ENCODE measurements around the gene MYH6. TPM values are rescaled to one million over a fixed set of nuclear protein-coding genes. Genes with fewer than 3 reads are reported as not detected.

Gene MYH6
- total and polyA plus RNA-seq, 2 donors (not counting 3 experiments of a cell fraction or from before 2014, with no cell fraction given), result not detected

DNA sequence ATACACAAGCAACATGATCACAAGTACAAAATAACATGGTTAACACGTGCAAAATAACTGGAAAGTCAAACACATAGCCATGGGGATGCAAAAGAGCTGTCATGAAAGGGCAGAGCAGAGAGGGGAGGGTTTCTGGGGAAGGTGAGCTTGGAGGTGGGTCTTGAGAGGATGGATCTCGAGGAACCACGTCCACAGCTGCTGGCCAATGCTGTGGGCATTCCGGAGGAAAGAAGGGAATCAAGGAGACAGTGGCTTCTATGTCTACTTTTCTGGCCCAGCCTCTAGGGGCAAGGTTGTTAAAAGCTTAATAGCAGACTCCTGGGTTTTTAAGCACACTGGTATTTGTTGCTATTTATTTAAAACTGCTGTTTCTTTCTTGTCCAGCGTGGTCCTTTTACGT is 35.8 kb upstream of the MYH6 start:
- intact Hi-C loops (cut with micrococcal nuclease) (no loop called here), dilution Hi-C loops (cut with MboI; ENCODE audit: extremely low pct_ligation_motif_present, low sequenced_read_pairs) (no loop called here)
- Histone ChIP-seq H3K9me1 (replicated peaks; ENCODE audit: control insufficient read depth, extremely low read depth, insufficient read depth, low read length) (no peaks in the 10 kb centered on the region), H3K27me3 (ENCODE audit: control insufficient read depth in 2 of 2, insufficient read depth in 2 of 2, low read length in 2 of 2) (peaks cover 4 to 8% of the 10 kb centered on the region in 2 experiments), H4K20me1 (replicated peaks; ENCODE audit: control insufficient read depth, extremely low read depth, insufficient read depth, low read length) (no peaks in the 10 kb centered on the region), H3K36me3 (ENCODE audit: control insufficient read depth in 2 of 2, extremely low read depth in 1 of 2, insufficient read depth in 2 of 2, low read length in 2 of 2) (no peaks in the 10 kb centered on the region), H3K4me2 (ENCODE audit: insufficient read depth, low read length) (no peak overlapping the region), H2AFZ (ENCODE audit: low read depth, low read length) (no peak overlapping the region), H3K79me2 (ENCODE audit: control insufficient read depth, insufficient read depth, low read length) (no peaks in the 10 kb centered on the region), H3K4me1 (ENCODE audit: control insufficient read depth, extremely low read depth, insufficient read depth, low read length) (no peaks in the 10 kb centered on the region), H3K9me3 (replicated peaks; ENCODE audit: control insufficient read depth, insufficient read depth, low read length) (no peaks in the 10 kb centered on the region), H3K27ac (ENCODE audit: insufficient read depth, low read depth, low read length) (no peak overlapping the region), H3K4me3 (replicated peaks in 1 of 3; ENCODE audit: insufficient read depth in 1 of 3, low read depth in 1 of 3, low read length in 3 of 3) (no peak overlapping the region), H3K9ac (replicated peaks; ENCODE audit: extremely low read depth, insufficient read depth, low read length) (no peak overlapping the region)
- TF ChIP-seq, protein P1, sequence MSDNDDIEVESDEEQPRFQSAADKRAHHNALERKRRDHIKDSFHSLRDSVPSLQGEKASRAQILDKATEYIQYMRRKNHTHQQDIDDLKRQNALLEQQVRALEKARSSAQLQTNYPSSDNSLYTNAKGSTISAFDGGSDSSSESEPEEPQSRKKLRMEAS (IDR thresholded peaks at IDR 0.05; ENCODE audit: insufficient read depth, insufficient read length), result no peak
- TF ChIP-seq EZH2 (IDR thresholded peaks at IDR 0.05; ENCODE audit: borderline replicate concordance, low read depth, low read length, severe bottlenecking) (no peak), JUN (IDR thresholded peaks at IDR 0.05; ENCODE audit: borderline replicate concordance, insufficient read depth, insufficient read length, low read depth) (no peak), GATA2 (IDR thresholded peaks at IDR 0.05; ENCODE audit: insufficient read depth, insufficient read length, low read depth, low read length) (no peak), POLR2A (IDR thresholded peaks at IDR 0.05; ENCODE audit: low read depth, low read length) (no peak), MYC (IDR thresholded peaks at IDR 0.05; ENCODE audit: low read depth, low read length) (no peak), POLR2AphosphoS5 (IDR thresholded peaks at IDR 0.05; ENCODE audit: insufficient read depth, low read depth, low read length) (no peak), FOS (IDR thresholded peaks at IDR 0.05; ENCODE audit: borderline replicate concordance, insufficient read depth, low read length) (no peak)
- TF ChIP-seq, protein P2, sequence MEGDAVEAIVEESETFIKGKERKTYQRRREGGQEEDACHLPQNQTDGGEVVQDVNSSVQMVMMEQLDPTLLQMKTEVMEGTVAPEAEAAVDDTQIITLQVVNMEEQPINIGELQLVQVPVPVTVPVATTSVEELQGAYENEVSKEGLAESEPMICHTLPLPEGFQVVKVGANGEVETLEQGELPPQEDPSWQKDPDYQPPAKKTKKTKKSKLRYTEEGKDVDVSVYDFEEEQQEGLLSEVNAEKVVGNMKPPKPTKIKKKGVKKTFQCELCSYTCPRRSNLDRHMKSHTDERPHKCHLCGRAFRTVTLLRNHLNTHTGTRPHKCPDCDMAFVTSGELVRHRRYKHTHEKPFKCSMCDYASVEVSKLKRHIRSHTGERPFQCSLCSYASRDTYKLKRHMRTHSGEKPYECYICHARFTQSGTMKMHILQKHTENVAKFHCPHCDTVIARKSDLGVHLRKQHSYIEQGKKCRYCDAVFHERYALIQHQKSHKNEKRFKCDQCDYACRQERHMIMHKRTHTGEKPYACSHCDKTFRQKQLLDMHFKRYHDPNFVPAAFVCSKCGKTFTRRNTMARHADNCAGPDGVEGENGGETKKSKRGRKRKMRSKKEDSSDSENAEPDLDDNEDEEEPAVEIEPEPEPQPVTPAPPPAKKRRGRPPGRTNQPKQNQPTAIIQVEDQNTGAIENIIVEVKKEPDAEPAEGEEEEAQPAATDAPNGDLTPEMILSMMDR (IDR thresholded peaks at IDR 0.05; ENCODE audit: extremely low read depth in 1 of 2, insufficient read depth in 1 of 2, low read depth in 1 of 2, low read length in 2 of 2), result no peak
- POLR2A ChIA-PET, result no interaction called here
- DNase-seq (ENCODE audit: low read depth, low spot score) (no peak), FAIRE-seq (no peak)
- CTCF ChIA-PET, result interaction anchor here (1.1 kb wide), 1 partner anchor 14 kb away, joined by 3 read pairs; no protein-coding TSS in a partner anchor
- BruUV-seq (replicated peaks), result no TSS peak

All from endothelial cell of umbilical vein (primary cell).